GM10847 (cell line): ENCODE data around the gene SCN8A.

Experiments used
- POLR2A ChIP-seq: IDR thresholded peaks from 2 replicates; pipeline ENCODE4 v1.6.1; 2011; ENCODE audit not compliant: insufficient read length; ENCODE audit errors: extremely low read depth

The SCN8A gene

DNA sequence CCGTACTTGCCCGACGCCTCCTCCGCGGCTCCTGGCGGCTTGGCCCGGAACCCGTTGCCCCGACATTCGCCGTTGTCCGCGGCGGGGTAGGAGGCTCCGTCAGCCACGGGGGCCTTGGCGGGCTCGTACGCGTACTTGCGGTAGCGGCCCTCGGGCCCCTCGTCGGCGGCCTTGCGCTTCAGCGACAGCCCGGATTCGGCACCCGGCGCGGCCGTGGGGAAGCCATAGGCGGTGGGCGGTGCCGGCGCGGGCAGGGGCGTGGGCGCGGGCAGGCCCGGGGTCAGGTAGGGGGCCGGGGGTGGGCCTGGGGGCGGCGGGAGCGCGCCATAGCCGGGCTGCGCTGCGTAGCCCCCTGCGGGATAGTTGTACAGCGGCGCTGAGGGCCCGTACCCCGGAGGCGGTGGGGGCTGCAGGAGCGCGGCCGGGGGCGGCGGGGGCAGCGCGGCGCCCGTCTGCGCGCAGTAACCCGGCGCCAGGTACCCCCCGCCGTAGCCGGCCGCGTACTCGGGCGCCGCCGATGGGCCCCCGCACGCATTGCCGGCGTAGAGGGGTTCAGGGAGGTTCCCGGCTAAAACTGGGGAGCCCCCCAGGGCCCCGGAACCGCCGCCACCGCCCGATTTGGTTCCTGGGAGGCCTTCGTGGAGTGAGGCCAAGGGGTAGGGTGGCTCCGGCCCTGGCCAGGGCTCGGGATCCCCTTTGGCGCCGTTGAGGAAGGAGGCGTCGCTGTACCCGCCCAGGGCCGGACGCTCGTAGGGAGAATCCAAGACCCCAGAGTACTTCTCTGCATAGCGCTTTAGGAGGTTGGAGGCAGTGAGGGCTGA lies 230.6 kb downstream of the SCN8A start:
- TF ChIP-seq POLR2A = no peak

DNA sequence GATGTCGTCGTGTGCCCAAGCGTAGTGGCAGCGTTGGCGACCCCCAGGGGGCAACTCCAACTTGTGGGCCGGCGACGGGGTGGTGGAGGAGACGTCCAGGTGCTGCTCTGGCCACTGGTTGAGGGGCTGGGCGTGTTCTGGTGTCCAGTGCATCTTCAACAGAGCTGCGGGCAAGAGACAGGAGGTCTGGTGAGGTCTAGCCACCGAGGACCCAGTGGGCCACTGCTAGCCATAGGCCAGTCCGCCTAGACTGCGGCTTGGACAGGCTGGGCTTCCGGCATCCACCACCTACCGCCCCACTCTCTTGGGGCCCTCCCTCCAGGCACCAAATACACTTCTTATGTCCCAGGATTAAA lies 231.2 kb downstream of the SCN8A start:
- no peak for TF ChIP-seq POLR2A

DNA sequence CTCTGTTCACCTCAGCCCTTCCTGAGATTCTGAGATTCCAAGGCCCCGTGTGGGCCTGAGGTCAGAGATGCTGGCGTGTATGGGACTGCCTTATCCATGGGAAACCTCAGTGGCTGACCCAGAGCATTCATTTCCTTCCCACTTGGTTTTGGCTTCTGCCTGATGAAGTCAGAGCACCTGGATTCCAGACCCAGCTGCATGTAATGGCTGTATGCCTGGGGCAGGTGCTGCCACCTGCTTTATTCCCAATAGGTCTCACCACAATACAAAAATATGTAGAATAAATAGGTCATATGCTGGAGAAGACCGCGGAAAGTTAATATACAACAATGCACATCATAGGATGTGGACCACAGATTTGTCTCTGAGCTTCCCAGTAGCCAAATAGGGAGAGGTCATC lies 231.9 kb downstream of the SCN8A start:
- TF ChIP-seq POLR2A = no peak

DNA sequence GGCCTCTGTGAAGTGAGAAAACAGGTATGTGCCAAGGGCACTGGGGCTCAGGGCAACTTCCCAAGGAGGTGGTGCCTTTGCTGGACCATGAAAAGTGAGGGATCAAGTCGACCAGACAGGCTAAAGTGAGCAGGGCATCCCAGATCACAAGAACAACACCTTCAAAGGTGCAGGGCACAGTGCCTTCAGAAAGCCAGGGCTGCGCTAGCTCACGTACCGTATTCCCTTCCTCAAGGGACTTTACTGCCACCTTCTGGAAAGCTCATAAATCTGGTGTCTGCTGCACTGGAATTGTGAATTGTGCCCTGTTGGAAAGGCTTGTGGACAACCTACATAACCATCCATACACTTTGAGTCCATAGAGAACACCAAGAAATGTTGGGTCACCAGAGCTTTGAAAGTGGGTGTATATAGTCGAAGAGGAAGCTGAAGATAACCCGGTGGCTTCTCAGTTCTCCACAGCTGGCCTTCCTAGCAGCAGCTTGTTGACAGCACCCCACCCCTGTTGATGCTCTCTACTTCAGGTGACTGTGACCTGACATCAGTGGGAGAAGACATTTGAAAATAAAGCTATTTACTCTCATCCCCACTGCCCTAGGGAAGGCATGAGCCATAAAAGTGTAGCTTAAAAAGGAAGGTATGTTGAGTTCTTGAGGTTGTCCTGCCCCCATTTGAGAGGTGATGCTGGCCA lies 233.0 kb downstream of the SCN8A start:
- no peak for TF ChIP-seq POLR2A

DNA sequence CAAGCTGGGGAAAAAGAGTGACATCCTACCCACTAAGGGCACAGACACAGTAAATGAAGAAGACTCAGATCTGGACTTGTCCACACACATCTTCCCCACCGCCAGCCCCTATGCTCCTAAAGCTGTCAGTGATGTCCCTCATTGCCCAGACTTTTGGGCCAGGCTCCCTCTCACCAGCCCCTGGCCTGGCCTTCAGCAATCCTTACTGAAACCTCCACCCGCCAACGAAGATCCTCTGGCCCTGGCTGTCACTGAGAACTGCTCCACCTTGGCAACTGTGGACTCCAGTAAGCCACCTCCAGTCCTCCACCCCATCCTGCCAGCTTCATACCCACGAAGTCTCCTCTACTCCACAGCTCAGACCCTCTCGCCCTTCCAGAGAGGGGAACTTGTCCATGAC lies 234.2 kb downstream of the SCN8A start:
- TF ChIP-seq POLR2A = no peak

DNA sequence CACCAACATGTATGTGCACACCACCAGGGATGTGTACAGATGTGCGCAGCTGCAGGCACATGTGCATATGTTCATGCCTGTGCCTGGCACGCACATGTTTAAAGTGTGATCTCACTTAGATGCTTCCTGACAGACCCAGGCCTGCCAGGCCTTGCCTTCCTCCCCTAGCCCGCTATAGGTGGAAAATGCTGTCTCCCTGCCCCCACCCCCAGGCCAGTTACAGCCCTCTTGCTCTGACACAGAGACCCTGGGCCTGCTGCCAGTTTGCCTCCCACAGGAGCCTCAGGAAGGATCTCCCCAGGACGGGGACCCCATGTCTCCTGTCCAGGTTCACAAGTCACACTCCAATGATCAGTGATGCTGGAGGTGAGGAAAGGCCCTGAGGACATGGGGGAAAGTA lies 235.8 kb downstream of the SCN8A start:
- no peak for TF ChIP-seq POLR2A

DNA sequence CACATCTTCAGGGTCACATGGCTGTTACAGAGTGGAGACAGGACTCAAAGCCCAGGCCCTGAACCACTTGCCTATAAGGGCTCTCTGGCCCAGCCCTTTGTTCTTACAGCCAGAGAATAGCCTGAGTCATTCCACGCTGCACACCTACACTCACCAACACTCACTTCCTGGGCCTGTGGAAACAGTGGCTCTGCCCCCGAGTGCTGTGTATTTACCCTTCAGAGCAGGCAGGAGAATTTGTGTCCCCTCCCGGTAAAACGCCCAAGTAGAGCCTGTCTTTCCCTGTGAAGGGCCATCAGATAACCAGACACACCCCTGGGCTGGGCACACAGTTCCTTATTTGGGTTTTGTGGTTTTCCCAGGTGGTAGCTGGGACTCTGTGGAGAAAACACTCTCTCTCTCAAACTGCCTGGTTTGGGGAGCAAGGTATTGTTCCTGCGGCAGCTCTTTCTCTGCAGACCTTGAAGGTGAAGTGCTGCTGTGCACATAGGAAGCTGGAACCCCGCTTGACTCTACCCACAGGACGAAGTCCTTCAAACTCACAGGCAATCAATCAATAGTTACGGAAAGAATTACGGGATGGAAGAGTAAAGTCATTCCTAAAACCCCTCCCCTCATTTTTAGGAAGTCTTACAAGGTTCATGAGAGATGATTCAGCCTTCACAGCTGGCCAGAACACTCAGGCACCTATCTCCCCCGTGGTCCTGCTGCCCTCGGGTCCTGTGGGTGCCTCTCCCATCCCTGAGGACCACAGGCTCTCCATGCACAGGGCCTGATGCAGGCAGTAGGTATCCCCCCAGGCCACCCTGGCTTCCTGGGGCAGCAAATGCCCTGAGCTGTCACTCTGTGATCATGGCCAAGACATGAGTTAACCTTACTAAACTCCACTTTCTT lies 237.1 kb downstream of the SCN8A start:
- TF ChIP-seq POLR2A = no peak

DNA sequence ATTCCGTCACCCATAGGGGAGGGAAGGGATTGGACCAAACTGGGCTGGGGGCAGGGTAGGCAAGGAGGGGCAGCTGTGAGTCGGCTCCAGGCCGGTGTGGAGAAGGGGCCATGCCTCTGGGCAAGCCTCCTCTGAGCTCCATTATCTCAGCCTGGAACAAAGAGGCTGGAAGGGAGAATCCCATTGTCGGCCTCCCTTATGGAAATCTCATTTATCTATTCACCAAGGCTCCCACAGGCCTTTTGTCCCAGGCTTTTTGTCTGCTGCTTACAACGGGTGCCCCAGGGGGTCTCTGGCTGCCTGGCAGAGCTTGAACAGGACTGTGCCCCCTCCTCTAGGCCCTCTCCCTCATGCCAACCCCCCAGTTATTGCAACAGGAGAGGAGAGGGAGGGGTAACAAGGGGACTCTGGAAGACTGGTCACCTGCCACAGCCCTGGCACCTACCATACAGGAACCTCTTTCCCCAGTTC lies 238.0 kb downstream of the SCN8A start:
- TF ChIP-seq POLR2A = no peak

DNA sequence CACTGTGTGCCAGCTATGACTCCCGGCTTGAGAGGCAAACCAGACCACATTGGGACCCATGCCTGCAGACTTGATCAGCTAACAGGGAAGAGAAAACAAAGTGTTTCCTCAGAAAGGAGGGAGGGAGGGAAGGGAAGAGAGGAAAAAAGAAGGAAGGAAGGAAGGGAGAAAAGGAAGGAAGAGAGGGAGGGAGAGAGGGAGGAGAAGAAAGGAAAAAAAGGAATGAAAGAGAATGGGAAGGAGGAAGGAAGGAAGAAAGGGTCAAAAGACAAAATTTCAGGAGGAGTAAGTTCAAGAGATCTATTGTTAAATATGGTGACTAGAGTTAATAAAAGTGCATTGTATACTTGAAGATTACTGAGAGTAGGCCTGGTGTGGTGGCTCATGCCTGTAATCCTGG lies 238.6 kb downstream of the SCN8A start:
- TF ChIP-seq POLR2A = no peak

DNA sequence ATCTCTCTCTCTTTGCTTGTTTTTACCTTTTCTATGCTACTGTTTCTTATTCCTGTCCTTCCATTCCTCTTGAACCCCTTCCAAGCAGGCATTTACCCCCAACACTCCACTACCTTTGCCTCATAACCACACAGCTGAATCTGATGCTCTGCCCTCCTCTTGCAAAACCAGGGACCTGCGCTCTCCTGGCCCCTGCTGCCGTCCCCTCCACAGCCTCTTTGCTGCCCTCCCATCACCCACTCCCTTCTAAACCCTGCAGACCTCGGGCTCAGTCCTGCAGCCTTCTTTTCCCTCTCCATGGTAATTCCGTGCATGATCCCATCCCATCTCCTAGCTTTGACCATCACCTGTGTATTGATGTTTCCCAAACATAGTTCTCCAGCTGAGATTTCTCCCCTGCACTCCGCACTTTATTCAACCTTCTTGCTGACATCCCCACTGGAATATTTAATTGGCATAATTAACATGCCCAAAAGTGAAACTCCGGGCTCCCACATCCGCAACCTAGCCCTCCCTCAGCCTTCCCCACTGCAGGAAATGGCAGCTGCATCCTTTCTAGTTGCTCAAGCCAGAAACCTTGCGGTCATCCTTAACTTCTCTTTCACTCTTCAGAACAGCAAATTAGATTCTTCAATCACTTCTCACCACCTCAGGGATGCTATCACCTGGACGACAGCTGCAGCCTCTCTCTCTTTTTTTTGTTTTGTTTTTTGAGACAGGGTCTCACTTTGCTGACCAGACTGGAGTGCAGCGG lies 241.5 kb downstream of the SCN8A start:
- no peak for TF ChIP-seq POLR2A

DNA sequence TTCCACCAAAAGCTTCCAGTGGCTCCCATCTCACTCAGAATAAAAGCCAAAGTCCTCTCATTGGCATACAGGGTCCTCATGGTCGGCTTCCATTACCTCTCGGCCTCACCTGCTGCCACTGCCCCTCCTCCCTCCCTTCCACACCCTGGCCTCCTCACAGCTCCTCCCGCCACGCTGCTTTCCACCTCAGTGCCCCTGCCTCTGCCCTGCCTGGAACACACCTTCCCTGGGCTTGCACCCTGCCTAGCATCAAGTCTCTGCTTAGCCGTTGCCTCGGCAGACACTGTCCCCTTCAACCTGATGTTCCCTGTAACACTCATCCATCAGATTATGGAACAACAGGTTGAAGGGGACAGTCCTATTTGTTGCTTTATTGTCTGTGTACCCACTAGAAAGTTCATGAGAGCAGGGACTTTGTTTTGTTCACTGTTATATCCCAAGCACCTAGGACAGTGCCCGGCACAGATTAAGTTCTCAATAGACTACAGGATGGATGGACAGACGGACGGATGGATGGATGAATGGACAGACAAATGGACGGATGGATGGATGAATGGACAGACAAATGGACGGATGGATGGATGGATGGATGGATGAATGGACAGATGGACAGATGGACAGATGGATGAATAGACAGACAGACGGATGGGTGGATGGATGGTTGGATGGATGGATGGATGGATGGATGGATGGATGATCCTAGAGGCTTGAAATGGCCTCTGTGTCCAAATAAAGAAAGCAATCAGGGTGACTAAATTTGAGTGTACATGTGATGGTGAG lies 242.6 kb downstream of the SCN8A start:
- no peak for TF ChIP-seq POLR2A

DNA sequence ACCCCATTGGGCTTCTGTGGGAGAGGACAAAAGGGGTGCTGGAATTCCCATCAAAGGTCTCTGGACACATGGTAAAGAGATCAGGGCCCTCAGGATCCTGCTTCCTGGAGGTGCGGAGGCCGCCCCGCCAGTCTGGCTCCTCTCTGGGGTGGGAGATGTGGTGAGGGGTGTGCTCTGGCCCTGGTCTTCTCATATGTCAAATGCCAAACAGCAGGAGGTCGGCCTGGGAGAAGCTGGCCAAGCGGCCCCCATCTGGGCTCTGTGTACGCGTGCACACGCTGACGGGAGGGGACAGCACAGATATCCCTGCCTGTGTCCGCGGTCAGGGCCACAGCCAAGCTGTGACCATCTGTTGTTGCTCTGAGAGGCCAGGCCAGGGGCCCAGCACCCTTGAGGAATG lies 243.4 kb downstream of the SCN8A start:
- TF ChIP-seq POLR2A = no peak

DNA sequence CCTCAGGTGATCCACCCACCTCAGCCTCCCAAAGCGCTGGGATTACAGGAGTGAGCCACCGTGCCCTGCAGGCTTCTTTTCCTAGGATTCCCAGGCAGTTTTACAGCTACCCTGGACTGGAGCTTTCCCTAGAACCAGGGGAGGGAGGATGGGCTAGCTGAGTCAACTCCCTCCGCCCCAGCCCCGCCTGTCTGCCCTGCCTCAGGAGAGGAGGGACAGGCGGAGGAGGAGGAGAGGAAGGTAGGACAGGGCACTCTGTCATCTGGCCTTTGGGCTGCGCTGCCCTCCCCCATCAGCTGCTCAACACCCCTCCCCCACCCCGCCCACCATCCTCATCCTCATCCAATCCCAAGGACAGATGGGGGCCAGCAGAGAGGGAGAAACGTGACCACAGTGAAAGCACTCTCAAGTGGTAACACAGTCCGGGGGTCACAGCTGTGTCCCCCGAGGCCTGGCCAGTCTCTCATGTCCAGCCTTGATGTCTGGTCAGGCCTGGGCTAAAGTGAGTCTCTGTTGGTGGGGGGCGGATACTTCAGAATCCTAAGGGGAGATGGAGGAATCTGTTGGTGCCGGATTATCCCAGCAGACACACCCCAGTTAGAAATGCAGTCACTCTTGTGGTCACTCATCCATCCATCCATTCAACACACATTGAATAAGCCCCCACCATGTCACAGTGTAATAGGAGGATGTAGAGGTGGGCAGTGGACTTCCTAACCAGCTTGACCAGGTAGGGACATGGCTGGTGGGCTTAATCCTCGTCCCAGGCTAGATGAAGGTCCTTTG lies 245.2 kb downstream of the SCN8A start:
- no peak for TF ChIP-seq POLR2A
